Endometrium (tissue), 2 donors: ENCODE results near the gene TMEM167A.
A peak's percentile ranks its signal among the peaks of the same experiment; 100 is the strongest.

Source experiments
- FAIRE-seq: peaks from 2 replicates; lab custom pipeline; 2012; peaks lifted over from hg19 to GRCh38; lab: Jason Lieb, UNC
- donor health status: control.
- donor health status: control.

The TMEM167A gene

GRCh38 chr5:83076742-83077661, at the start of gene TMEM167A, which contains the start of gene XRCC4:
Gene TMEM167A (minus strand): TSS chr5:83077394. CDS start chr5:83077323, 71 bp downstream.
Gene XRCC4 (plus strand): TSS chr5:83077547. CDS start chr5:83104920, 27,373 bp downstream.
- FAIRE-seq = peak; percentile 99

DNA sequence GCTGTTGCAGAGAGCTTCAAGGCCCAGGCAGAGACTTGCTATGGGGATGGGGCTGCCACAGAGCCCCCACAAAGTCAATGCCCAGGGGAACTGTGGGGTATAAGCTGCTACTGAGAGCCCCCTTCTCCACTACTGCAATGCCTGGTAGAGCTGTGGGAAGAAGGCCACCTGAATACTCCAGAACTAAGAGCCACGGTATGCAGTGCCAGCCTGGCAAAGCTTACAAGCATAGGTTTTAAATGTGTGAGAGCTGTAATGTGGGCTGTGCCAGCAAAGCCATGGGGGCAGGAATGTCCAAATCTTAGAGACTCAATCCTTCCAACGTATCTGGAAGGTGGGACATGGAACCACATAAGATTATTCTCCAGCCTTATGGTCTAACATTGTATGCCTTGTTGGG, 49.3 kb upstream of the TMEM167A start:
- no peak for FAIRE-seq

DNA sequence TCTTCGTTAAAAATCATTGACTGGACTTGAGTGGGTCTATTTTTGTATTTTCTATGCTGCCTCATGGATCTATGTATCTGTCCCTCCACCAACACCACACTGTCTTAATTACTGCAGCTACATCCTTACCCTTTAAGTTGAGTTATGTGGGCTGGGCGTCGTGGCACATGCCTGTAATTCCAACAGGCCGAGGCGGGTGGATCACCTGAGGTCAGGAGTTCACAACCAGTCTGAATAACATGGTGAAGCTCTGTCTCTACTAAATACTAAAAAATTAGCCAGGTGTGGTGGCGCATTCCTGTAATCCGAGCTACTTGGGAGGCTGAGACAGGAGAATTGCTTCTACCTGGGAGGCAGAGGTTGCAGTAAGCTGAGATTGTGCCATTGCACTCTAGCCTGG, 48.4 kb upstream of the TMEM167A start:
- FAIRE-seq = no peak

DNA sequence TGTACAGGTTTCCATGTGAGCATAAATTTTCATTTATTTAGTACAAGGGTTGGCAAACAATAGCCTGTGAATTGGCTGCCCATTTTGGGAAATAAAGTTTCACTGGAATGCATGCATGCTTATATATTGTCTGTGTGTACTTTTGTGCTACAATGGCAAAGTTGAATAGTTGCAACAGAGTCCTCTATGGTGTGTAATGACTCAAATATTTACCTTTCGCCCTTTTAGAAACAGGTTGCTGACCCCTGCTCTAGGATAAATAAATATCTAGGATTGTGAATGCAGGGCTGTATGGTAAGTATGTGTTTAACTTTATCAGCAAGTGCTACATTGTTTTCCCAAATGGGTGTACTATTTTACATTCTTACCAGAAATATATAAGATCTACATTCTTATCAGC, 47.4 kb upstream of the TMEM167A start:
- no peak for FAIRE-seq

- no peak for FAIRE-seq
These were observed 41.8 kb upstream of the TMEM167A start for GRCh38 chr5:83118976-83119375.

DNA sequence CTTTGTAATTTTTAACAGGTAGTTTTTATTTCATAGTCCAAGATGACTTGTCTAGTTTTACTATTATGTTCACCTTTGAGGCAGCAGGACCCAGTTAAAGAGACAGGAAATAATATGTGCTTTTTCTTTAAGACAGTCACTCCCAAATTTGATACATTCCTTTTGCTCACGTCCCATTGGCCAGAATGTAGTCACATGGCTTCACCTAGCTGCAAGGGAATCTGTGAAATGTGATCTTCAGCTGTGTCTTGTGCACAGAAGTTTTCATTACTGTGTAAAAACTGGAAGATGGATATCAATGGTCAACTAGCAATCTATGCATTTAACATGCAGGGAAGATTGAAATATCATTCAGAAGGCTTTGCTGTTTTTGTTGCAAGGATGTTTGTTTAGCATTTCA, 41.3 kb upstream of the TMEM167A start:
- no peak for FAIRE-seq

DNA sequence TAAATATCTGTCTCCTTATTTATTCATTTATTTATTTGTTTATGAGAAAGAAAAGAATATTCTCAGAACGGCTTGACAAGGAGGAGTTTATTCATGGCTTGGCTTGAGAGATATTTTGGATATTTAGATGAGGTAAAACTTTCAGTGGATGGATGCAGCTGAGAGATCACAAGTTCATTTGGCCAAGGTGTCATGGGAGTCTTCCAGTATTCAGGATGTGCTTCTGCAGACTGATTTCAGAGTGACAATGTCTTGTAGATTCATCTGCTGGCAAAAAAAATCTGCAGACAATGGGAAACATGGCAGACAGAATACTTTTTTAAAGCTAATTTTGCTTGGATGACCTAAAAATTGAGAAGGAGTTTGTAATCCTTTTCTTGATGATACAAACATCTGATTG, 38.6 kb upstream of the TMEM167A start:
- no peak for FAIRE-seq

DNA sequence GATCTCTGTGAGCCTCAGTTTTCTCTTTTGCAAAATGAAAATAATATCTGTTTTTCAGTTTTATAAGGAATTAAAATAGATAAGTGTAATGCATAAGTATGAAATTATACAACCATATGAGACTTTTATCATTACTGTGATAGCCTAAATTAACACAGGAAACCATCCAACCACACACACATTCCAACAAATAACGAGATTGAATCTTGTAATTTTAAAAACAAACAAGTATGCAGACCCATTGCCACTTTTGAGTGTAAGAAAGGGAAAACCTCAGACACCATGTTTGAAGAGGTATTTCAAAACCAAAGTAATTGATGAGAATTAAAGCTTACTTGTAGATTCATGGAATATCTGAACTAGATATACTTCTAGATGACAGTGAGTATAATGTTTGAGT, 32.2 kb upstream of the TMEM167A start:
- no peak for FAIRE-seq

DNA sequence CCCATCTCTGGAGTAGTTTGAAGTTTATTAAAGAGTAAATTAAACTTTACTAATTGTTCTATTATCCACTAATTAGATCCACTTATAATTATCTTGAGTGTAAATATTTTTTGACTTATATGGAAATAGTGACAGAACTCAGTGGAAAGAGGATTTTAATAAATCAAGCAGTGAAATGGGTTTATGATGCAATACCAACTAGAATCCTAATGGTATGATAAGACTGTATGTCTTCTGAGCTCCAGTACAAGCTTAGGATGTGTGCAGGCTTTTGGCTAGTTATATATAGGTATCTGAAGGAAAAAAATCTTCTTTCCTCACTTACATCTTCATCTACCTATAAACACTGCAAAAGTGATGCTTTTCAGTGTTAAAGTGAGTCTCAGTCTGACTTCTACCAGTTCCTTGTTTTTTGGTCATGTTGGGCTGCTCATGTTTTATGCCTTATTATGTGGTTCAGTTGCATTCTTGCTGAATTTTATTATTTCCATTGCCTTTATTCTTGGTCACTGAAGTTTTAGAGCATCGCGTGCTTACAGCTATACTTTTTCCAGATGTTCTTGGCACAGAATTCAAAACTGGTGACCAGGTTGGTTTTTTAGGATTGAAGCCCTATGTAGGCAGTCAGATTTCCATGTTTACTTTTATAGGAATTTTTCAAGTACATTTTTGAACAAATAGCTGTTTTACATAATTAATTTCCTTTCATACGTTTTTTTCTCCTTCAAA, 30.7 kb upstream of the TMEM167A start:
- FAIRE-seq = no peak

DNA sequence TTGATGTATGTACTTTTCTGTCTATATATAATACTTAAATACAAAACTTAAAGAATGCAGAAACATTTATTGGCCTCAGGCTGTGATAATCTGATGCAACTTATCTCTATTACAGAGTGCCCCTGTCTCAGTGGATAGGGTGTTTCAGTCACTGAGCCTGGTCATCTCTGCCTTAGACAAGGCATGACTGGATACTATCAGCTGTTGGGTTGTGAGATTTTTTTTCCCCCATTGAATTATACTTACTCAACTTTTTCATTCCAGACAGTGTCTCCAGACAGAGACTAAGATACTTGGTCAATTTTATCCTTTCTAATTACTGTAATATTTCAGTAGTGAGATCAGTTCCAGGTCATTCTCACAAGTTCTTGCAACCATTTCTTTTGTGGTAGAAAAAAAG, 26.8 kb upstream of the TMEM167A start:
- no peak for FAIRE-seq

- FAIRE-seq = no peak
These were observed 25.3 kb upstream of the TMEM167A start for GRCh38 chr5:83102364-83102980.

GRCh38 chr5:83101514-83101913, 24.3 kb upstream of the TMEM167A start:
- FAIRE-seq = no peak

GRCh38 chr5:83099445-83099844, 22.3 kb upstream of the TMEM167A start:
- no peak for FAIRE-seq

GRCh38 chr5:83099001-83099400, 21.8 kb upstream of the TMEM167A start:
- FAIRE-seq = no peak

DNA sequence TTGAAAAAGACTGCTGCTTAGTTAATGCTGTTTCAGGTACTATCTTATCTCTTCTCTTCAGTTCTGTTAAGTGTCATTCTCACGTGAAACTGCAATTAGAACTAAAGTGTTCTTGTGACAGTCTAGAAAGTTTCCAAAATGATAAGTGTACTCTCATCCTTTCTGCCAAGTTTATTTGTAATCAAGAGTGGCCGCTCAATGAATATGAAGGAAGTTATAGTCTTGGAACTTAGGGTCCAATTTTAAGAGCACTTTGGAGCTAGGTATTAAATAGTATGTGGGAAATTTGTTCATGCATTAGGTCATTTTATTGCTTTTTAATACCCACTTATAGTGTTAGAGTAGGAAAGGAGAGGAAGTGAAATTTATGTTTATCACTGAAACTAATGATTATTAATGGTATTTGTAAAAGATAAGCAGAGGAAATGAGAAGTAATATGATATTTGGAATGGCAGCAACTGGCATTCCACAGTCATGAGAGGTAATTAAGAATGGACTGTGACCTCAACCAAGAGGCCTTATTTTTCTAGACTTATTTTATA, 20.6 kb upstream of the TMEM167A start:
- FAIRE-seq = no peak

GRCh38 chr5:83096660-83097339, 19.6 kb upstream of the TMEM167A start:
- no peak for FAIRE-seq

DNA sequence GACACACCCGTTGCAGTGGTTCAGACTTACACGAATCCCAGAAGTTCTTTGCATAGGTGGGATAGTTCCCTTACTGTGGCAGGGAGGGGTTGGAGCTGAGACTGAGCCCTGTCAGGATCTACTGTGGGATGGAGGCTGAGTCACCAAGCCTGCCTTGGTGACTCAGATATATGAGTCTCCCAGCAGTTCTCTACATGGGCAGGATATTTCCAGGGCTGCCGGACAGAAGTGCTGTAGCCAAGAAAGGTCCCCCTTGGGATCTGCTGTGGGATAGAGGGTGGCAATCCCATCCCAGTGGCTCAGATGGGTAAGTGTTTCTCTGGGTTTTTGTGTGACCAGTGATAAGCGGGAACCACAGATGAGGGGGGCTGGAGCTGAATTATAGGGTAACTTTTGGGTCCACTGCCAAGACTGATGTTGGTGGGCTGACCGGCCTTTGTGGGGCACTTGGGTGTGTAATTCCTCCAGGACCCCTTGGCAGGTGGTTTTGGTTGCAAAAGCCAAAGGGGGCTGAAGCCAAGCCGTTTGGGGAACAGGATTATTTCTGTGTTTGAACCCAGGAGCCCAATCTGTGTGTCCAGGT, 18.9 kb upstream of the TMEM167A start:
- no peak for FAIRE-seq

GRCh38 chr5:83095163-83095956, 18.2 kb upstream of the TMEM167A start:
- no peak for FAIRE-seq

- FAIRE-seq = no peak
These were observed 16.5 kb upstream of the TMEM167A start for GRCh38 chr5:83093692-83094091.

DNA sequence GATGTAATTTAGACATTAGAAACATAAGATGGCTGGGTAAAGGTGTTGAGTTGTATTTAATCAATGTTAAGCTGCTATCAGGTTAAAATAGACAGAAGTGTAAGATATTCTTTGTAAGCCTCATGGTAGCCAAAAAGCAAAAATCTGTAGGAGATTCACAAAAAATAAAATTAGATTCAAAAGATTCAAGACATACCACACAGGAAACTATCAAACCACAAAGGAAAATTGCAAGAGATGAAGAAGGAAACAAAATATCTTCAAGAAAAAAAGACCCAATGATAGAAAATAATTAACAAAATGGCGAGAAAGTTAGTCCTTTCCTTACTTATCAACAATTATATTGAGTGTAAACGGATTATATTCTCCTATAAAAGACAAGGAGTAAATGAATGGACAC, 15.4 kb upstream of the TMEM167A start:
- no peak for FAIRE-seq

- no peak for FAIRE-seq
These were observed 13.0 kb upstream of the TMEM167A start for GRCh38 chr5:83090169-83090568.
